ENCODE results near the gene CD81. TPM values are rescaled to one million over a fixed set of nuclear protein-coding genes. Genes with fewer than 3 reads are reported as not detected.

CD81 gene
- total and polyA plus RNA-seq, 9 of the 15 experiments (the other 6 are each of a cell fraction or from before 2014, with no cell fraction given), result 2.4 to 189 (median 61.7) TPM

- TF ChIP-seq FOXA1 (IDR thresholded peaks at IDR 0.05; ENCODE audit: borderline replicate concordance) (no peak), BCLAF1 (IDR thresholded peaks at IDR 0.05; ENCODE audit: borderline replicate concordance in 1 of 2, control insufficient read depth in 1 of 2, low read depth in 2 of 2, low read length in 1 of 2) (no peak)
Measured at GRCh38 chr11:2443406-2443805, 66.3 kb downstream of the CD81 start (continued).

- intact Hi-C loops (cut with micrococcal nuclease) (no loop called here), in situ Hi-C loops (cut with MboI) (no loop called here)
- ATAC-seq (peak; percentile 71), FAIRE-seq (no peak), DNase-seq (ENCODE audit: extremely low read depth in 1 of 4, low spot score in 3 of 4) (peak in 2 of 4 experiments; percentile 37 to 81)
- Histone ChIP-seq H3K9ac (ENCODE audit: insufficient read depth in 1 of 2, low read depth in 2 of 2, low read length in 2 of 2) (no peak within 1 kb of the TSS), H3K4me3 (no peak within 1 kb of the TSS), H3K36me3 (ENCODE audit: control insufficient read depth, insufficient read depth, low read length) (no peaks in the 10 kb centered on the region), H3K4me2 (ENCODE audit: insufficient read depth, low read length) (no peak within 1 kb of the TSS), H3K4me1 (replicated peaks in 1 of 2; ENCODE audit: control insufficient read depth in 2 of 2, insufficient read depth in 2 of 2, low read length in 2 of 2) (peaks cover 0 to 25% of the 10 kb centered on the region in 2 experiments; a peak in 2 of 5 replicates), H4K20me1 (replicated peaks; ENCODE audit: control insufficient read depth, insufficient read depth, low read length) (peaks cover 9% of the 10 kb centered on the region), H3K9me1 (ENCODE audit: control insufficient read depth, insufficient read depth, low read length) (no peaks in the 10 kb centered on the region), H3K9me3 (replicated peaks; ENCODE audit: control insufficient read depth, insufficient read depth, low read depth, low read length) (no peaks in the 10 kb centered on the region), H3K79me2 (ENCODE audit: control insufficient read depth, insufficient read depth, low read length) (no peaks in the 10 kb centered on the region), H2AFZ (ENCODE audit: low read depth, low read length) (no peak within 1 kb of the TSS), H3K27me3 (ENCODE audit: control insufficient read depth in 2 of 2, insufficient read depth in 2 of 2, low read length in 2 of 2) (peaks cover 0 to 34% of the 10 kb centered on the region in 2 experiments; a peak in 2 of 5 replicates), H3K27ac (ENCODE audit: extremely low read depth, low read depth, low read length) (no peak within 1 kb of the TSS)
- BruUV-seq (replicated peaks), result no TSS peak
- no peak for TF ChIP-seq ZNF785 (CRISPR knock-in tag; IDR thresholded peaks at IDR 0.05)
- TF ChIP-seq ID3 (CRISPR knock-in tag; IDR thresholded peaks at IDR 0.05), result no peak
- TF ChIP-seq ID3 (tag; IDR thresholded peaks at IDR 0.05), result no peak
- peak; percentile 25 for TF ChIP-seq PCBP1 (IDR thresholded peaks at IDR 0.05; ENCODE audit: low read depth, low read length, poor library complexity, severe bottlenecking)
- 19% methylated on average over 12 of the region's 64 CpGs for WGBS (ENCODE audit: insufficient coverage, low coverage, missing lambda C conversion rate)
- POLR2A ChIA-PET, result no interaction called here
- CTCF ChIA-PET (ENCODE audit: low intra/inter-chr PET ratio), result no interaction called here
Measured at GRCh38 chr11:2443881-2444820, 67.0 kb downstream of the CD81 start, which contains the start of gene TRPM5. TRPM5 (minus strand) TSS chr11:2444514; CDS start chr11:2423036, 21,478 bp downstream.
